GM12878 (cell line): ENCODE measurements around the gene AHNAK. TPM values are rescaled to one million over a fixed set of nuclear protein-coding genes. Genes with fewer than 3 reads are reported as not detected.

ENCODE experiments used
- ATAC-seq: fragments of 200-7000 bp; cut with Tn5 transposase; 3 replicates; pipeline ENCODE4 v1.9.1; 2020; ENCODE audit warnings: mild to moderate bottlenecking, moderate library complexity
- BruUV-seq: library from RNA; stranded (reverse); fragments of 400-500 nt; replicated peaks from 2 replicates; lab custom pipeline; 2021; lab: Mats Ljungman, UMichigan
- CTCF ChIA-PET: fragments of 300-600 bp; sonication (Branson Sonifier 250); formaldehyde crosslinking; extraction: SDS; loops from one replicate; lab custom pipeline; 2021; ENCODE audit warnings: inconsistent platforms; lab: Yijun Ruan, JAX
- POLR2A ChIA-PET: fragments of 350-600 bp; formaldehyde crosslinking; extraction: SDS; loops from one replicate; lab custom pipeline; 2021; ENCODE audit warnings: inconsistent platforms; lab: Charles Lee
- RAD21 ChIA-PET: fragments of 300-600 bp; sonication (Branson Sonifier 250); formaldehyde crosslinking; loops from one replicate; lab custom pipeline; 2023; ENCODE audit warnings: antibody characterized with exemption; ENCODE audit not compliant: unreplicated experiment; lab: Charles Lee
- SMC1A ChIA-PET: fragments of 300-600 bp; sonication (Branson Sonifier 250); formaldehyde crosslinking; loops from one replicate; lab custom pipeline; 2023; ENCODE audit not compliant: unreplicated experiment, uncharacterized antibody; lab: Charles Lee
- DNase-seq: peaks from one replicate; pipeline ENCODE4 v3.0.0-alpha.2; 2011; ENCODE audit warnings: low read depth, low spot score
- FAIRE-seq: peaks from 3 replicates; lab custom pipeline; 2011; peaks lifted over from hg19 to GRCh38; lab: Jason Lieb, UNC
- H2AFZ ChIP-seq: 2 replicates; pipeline ENCODE4 v1.6.0; 2011; ENCODE audit warnings: low read depth, low read length, control low read depth; ENCODE audit not compliant: control insufficient read depth
- H3K27ac ChIP-seq: 2 replicates; pipeline ENCODE4 v1.5.1; 2011; ENCODE audit warnings: control low read depth; ENCODE audit not compliant: control insufficient read depth, insufficient read depth
- H3K27me3 ChIP-seq, 2 experiments: replicated peaks in 1 of 2; 2 replicates each; pipeline versions ENCODE4 v1.6.0 to v1.6.1; 2011; ENCODE audit warnings: low read length in 1 of 2; ENCODE audit not compliant: control insufficient read depth in 2 of 2, insufficient read depth in 2 of 2
- H3K36me3 ChIP-seq, 2 experiments: 2 replicates each; pipeline ENCODE4 v1.5.1; 2011; ENCODE audit warnings: low read length in 1 of 2; ENCODE audit not compliant: control insufficient read depth in 2 of 2, insufficient read depth in 2 of 2
- H3K4me1 ChIP-seq: 2 replicates; pipeline ENCODE4 v1.6.1; 2011; ENCODE audit warnings: mild to moderate bottlenecking, low read length, moderate library complexity, mixed read lengths; ENCODE audit not compliant: control insufficient read depth, insufficient read depth
- H3K4me2 ChIP-seq: 2 replicates; pipeline ENCODE4 v1.6.0; 2011; ENCODE audit warnings: control low read depth; ENCODE audit not compliant: control insufficient read depth, insufficient read depth
- H3K4me3 ChIP-seq: fragments of 200-600 bp; sonication (generic); 2 replicates; pipeline ENCODE4 v1.5.1; 2016
- H3K79me2 ChIP-seq: 2 replicates; pipeline ENCODE4 v1.6.0; 2011; ENCODE audit warnings: low read length; ENCODE audit not compliant: control insufficient read depth, insufficient read depth
- H3K9ac ChIP-seq: 2 replicates; pipeline ENCODE4 v1.8.0; 2011; ENCODE audit warnings: low read length, control low read depth, mixed read lengths; ENCODE audit not compliant: control insufficient read depth, insufficient read depth
- H3K9me3 ChIP-seq: replicated peaks from 3 replicates; pipeline ENCODE4 v1.5.1; 2011; ENCODE audit warnings: mild to moderate bottlenecking, low read length; ENCODE audit not compliant: control insufficient read depth, insufficient read depth
- H4K20me1 ChIP-seq: 2 replicates; pipeline ENCODE4 v1.6.0; 2011; ENCODE audit not compliant: control insufficient read depth, insufficient read depth
- CREM ChIP-seq: IDR thresholded peaks from 2 replicates; pipeline ENCODE4 v1.6.1; 2014; ENCODE audit warnings: antibody characterized with exemption, low read depth
- E2F8 ChIP-seq: fragments of 450-650 bp; IDR thresholded peaks from 2 replicates; pipeline ENCODE4 v1.6.1; 2018; ENCODE audit warnings: mild to moderate bottlenecking, low read depth, moderate library complexity; ENCODE audit not compliant: partially characterized antibody
- IKZF2 ChIP-seq, 2 experiments: fragments of 450-650 bp; IDR thresholded peaks; 2 replicates each; pipeline ENCODE4 v1.6.1; 2017; ENCODE audit warnings: mild to moderate bottlenecking in 2 of 2, moderate library complexity in 2 of 2
- IRF4 ChIP-seq: IDR thresholded peaks from 2 replicates; pipeline ENCODE4 v1.6.1; 2011; ENCODE audit warnings: low read depth, low read length
- MEF2A ChIP-seq: IDR thresholded peaks from 2 replicates; pipeline ENCODE4 v1.6.1; 2011; ENCODE audit warnings: low read depth, mild to moderate bottlenecking, low read length, moderate library complexity; ENCODE audit not compliant: insufficient read depth
- MYB ChIP-seq: fragments of 150-350 bp; IDR thresholded peaks from 2 replicates; pipeline ENCODE4 v1.6.1; 2014; ENCODE audit warnings: mild to moderate bottlenecking, low read depth, low read length, borderline replicate concordance
- NRF1 ChIP-seq: conservative IDR thresholded peaks from 2 replicates; pipeline ENCODE4 v1.6.1; 2011; ENCODE audit warnings: mild to moderate bottlenecking, low read depth, low read length, improper control_type of control experiment
- PAX5 ChIP-seq: IDR thresholded peaks from 2 replicates; pipeline ENCODE4 v1.6.1; 2011; ENCODE audit warnings: low read depth, low read length, borderline replicate concordance
- POLR2A ChIP-seq: IDR thresholded peaks from 2 replicates; pipeline ENCODE4 v1.6.1; 2011; ENCODE audit warnings: low read depth, mild to moderate bottlenecking, low read length
- RELA ChIP-seq: fragments of 450-650 bp; IDR thresholded peaks from 2 replicates; pipeline ENCODE4 v1.8.0; 2014; ENCODE audit warnings: borderline replicate concordance; ENCODE audit not compliant: partially characterized antibody
- RUNX3 ChIP-seq: IDR thresholded peaks from 2 replicates; pipeline ENCODE4 v1.6.1; 2012; ENCODE audit warnings: low read length, inconsistent platforms
- SIN3A ChIP-seq: IDR thresholded peaks from 2 replicates; pipeline ENCODE4 v1.6.1; 2012; ENCODE audit warnings: low read depth, low read length, improper control_type of control experiment
- SMAD5 ChIP-seq: IDR thresholded peaks from 2 replicates; pipeline ENCODE4 v1.6.1; 2016; ENCODE audit warnings: antibody characterized with exemption, low read depth
- SMC3 ChIP-seq: IDR thresholded peaks from 2 replicates; pipeline ENCODE4 v1.6.1; 2011; ENCODE audit warnings: low read length, improper control_type of control experiment, borderline replicate concordance
- SPI1 ChIP-seq: IDR thresholded peaks from 2 replicates; pipeline ENCODE4 v1.6.1; 2011; ENCODE audit warnings: low read depth, mild to moderate bottlenecking, low read length, moderate library complexity, borderline replicate concordance; ENCODE audit not compliant: insufficient read depth
- SREBF2 ChIP-seq: IDR thresholded peaks from 2 replicates; pipeline ENCODE4 v1.6.1; 2012; ENCODE audit warnings: mild to moderate bottlenecking, low read length
- TCF12 ChIP-seq: IDR thresholded peaks from 2 replicates; pipeline ENCODE4 v1.6.1; 2011; ENCODE audit warnings: low read depth, mild to moderate bottlenecking, low read length
- ZNF384 ChIP-seq: IDR thresholded peaks from 2 replicates; pipeline ENCODE4 v1.6.1; 2012; ENCODE audit warnings: low read depth, mild to moderate bottlenecking, low read length, improper control_type of control experiment, borderline replicate concordance
- WGBS: methylation state at CpG from one replicate; pipeline ENCODE4 v1.1.6; 2016; ENCODE audit warnings: low lambda C conversion rate; ENCODE audit not compliant: insufficient replicate concordance, insufficient coverage; ENCODE audit errors: missing lambda C conversion rate; 5-methylcytosine and 5-hydroxymethylcytosine counted together
- in situ Hi-C: fragments of 300-500 bp; cut with MboI; formaldehyde crosslinking; loops from 9 replicates; pipeline ENCODE4 v1.14.3; 2018; ENCODE audit warnings: mixed read lengths
- intact Hi-C: fragments of 100-400 bp; cut with micrococcal nuclease; formaldehyde crosslinking; loops from one replicate; pipeline ENCODE4 v1.14.2; 2022; ENCODE audit not compliant: unreplicated experiment
- polyA plus RNA-seq, 11 experiments: library from polyadenylated mRNA; depleted of rRNA in 4 of 11; unstranded in 6 of 11; stranded (reverse) in 5 of 11; fragments of >200 nt; fragmentation: Nextera tagmentation in 4 of 11; fragmentation: Illumina TruSeq in 1 of 11; extraction: Ambion mirVana in 4 of 11; extraction: Trizol in 1 of 11; gene quantifications; 1 replicate in 1 of 11; 2 replicates in 10 of 11; pipeline versions ENCODE4 v1.2.1 to v1.2.3, GENCODE V29; 2011 to 2016; ENCODE audit warnings: inconsistent platforms in 2 of 11, missing spikeins in 2 of 11, low read depth in 1 of 11
- total RNA-seq, 4 experiments: library from RNA; depleted of rRNA in 3 of 4; stranded (reverse); fragments of >200 nt in 3 of 4; fragmentation: Illumina TruSeq in 1 of 4; extraction: Trizol in 1 of 4; gene quantifications; 2 replicates each; pipeline versions ENCODE4 v1.2.1 to v1.2.3, GENCODE V29; 2013 to 2021
- TF ChIP-seq, protein P1 (sequence below): IDR thresholded peaks from 2 replicates; pipeline ENCODE4 v1.6.1; 2012; ENCODE audit warnings: improper control_type of control experiment, low read depth, low read length; ENCODE audit not compliant: insufficient replicate concordance

AHNAK gene
- total and polyA plus RNA-seq, 10 of the 15 experiments (the other 5 are each of a cell fraction or from before 2014, with no cell fraction given): 0.76 to 90.3 (median 19.4) TPM

- Histone ChIP-seq H3K9me3 (no peaks in the 10 kb centered on the region), H3K4me3 (no peak overlapping the region), H3K4me1 (no peaks in the 10 kb centered on the region), H3K27me3 (peaks cover 0 to 5% of the 10 kb centered on the region in 2 experiments; a peak in 2 of 4 replicates), H3K36me3 (no peaks in the 10 kb centered on the region), H3K9ac (no peak overlapping the region), H3K79me2 (no peaks in the 10 kb centered on the region), H3K27ac (no peak overlapping the region), H2AFZ (no peak overlapping the region), H4K20me1 (no peaks in the 10 kb centered on the region), H3K4me2 (no peak overlapping the region)
- ChIA-PET RAD21 (interaction anchor here (3.3 kb wide), 1 partner anchor 36 kb away, joined by 10 read pairs; no protein-coding TSS in a partner anchor), POLR2A (no interaction called here), CTCF (interaction anchor here (1.3 to 2.0 kb wide), 3 partner anchors 35 to 167 kb away, joined by 5 to 8 read pairs (median 7); no protein-coding TSS in a partner anchor), SMC1A (interaction anchor here (1.1 to 2.7 kb wide), 2 partner anchors 35 to 53 kb away, joined by 4 to 14 read pairs; no protein-coding TSS in a partner anchor)
- 40% methylated on average over 1 of the region's 1 CpG for WGBS
- intact Hi-C loops (no loop called here), in situ Hi-C loops (no loop called here)
- DNase-seq: no peak
- no peak for ATAC-seq
- BruUV-seq: no TSS peak
- no peak for FAIRE-seq
- TF ChIP-seq E2F8 (no peak), SMC3 (no peak), POLR2A (no peak), SIN3A (no peak), NRF1 (no peak), SMAD5 (no peak), ZNF384 (no peak), MEF2A (no peak), RELA (no peak), SREBF2 (no peak), RUNX3 (no peak), PAX5 (no peak), IRF4 (no peak), SPI1 (no peak), CREM (no peak), TCF12 (no peak), MYB (no peak), IKZF2 (IDR thresholded peaks at IDR 0.05) (no peak)
- TF ChIP-seq, protein P1, sequence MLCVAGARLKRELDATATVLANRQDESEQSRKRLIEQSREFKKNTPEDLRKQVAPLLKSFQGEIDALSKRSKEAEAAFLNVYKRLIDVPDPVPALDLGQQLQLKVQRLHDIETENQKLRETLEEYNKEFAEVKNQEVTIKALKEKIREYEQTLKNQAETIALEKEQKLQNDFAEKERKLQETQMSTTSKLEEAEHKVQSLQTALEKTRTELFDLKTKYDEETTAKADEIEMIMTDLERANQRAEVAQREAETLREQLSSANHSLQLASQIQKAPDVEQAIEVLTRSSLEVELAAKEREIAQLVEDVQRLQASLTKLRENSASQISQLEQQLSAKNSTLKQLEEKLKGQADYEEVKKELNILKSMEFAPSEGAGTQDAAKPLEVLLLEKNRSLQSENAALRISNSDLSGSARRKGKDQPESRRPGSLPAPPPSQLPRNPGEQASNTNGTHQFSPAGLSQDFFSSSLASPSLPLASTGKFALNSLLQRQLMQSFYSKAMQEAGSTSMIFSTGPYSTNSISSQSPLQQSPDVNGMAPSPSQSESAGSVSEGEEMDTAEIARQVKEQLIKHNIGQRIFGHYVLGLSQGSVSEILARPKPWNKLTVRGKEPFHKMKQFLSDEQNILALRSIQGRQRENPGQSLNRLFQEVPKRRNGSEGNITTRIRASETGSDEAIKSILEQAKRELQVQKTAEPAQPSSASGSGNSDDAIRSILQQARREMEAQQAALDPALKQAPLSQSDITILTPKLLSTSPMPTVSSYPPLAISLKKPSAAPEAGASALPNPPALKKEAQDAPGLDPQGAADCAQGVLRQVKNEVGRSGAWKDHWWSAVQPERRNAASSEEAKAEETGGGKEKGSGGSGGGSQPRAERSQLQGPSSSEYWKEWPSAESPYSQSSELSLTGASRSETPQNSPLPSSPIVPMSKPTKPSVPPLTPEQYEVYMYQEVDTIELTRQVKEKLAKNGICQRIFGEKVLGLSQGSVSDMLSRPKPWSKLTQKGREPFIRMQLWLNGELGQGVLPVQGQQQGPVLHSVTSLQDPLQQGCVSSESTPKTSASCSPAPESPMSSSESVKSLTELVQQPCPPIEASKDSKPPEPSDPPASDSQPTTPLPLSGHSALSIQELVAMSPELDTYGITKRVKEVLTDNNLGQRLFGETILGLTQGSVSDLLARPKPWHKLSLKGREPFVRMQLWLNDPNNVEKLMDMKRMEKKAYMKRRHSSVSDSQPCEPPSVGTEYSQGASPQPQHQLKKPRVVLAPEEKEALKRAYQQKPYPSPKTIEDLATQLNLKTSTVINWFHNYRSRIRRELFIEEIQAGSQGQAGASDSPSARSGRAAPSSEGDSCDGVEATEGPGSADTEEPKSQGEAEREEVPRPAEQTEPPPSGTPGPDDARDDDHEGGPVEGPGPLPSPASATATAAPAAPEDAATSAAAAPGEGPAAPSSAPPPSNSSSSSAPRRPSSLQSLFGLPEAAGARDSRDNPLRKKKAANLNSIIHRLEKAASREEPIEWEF: no peak
Measured at GRCh38 chr11:62507125-62507422, 39.5 kb downstream of the AHNAK start.
